ENCODE measurements around the gene SLC39A5.
"Not testable (repeated sequence)": the region's sequence is repeated elsewhere in the genome, so short reads cannot be mapped to it uniquely, and the experiment has no call there.

SLC39A5 gene

DNA sequence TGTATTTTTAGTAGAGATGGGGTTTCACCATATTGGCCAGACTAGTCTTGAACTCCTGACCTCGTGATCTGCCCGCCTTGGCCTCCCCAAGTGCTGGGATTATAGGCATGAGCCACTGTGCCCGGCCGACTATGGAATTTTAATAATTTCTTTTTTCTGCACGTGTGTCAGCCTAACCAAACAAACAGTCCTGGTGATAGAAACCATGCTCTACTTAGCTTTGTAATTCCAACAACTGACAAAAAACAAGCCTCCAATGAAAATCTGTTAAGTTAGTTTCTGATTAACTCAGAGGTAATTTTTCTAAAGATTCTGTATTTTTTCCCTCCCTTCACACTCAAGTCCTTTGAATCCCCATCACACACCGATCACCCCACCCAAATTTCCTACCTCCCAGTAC, 52.2 kb downstream of the SLC39A5 start:
- 0 out of 2 replicates have a peak, but pooled peaks cover 6% of the 10 kb centered on the region for H4K20me1 ChIP-seq (ENCODE audit: insufficient read depth)

DNA sequence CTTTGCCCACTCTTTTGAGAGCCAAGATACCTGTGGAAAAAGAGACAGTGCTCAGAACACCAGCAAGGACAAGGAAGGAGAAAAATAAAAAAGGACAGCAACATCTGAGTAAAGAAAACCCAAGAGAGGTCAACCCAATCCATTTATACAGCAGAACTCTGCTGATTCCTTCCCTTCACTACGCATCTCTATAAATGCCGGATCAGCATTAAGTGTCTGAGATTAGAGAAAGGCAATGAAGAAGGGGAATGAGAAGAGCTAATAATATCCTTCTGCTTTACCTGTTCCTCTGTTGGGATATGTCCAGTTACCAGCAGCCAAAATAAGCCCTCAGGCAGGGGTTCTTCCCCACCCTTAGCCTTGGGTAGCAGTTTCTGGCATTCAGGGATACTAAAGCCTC, 52.7 kb downstream of the SLC39A5 start:
- peaks cover 2% of the 10 kb centered on the region for H3K4me1 ChIP-seq (ENCODE audit: low read depth, poor library complexity, severe bottlenecking)

More for the DNA sequence above, 52.2 kb downstream of the SLC39A5 start:
- Histone ChIP-seq H3K27ac (no peak overlapping the region), H3K4me3 (IDR thresholded peaks at IDR 0.05; ENCODE audit: insufficient read depth, low read depth, low read length) (no peak overlapping the region), H3K36me3 (ENCODE audit: insufficient read depth) (peaks cover 56% of the 10 kb centered on the region; the same call in 1 of the 2 replicates), H3K4me2 (no peak overlapping the region), H3K79me2 (ENCODE audit: insufficient read depth, low read depth) (peaks cover 14% of the 10 kb centered on the region; the same call in 1 of the 2 replicates), H3K4me1 (ENCODE audit: low read depth, poor library complexity, severe bottlenecking) (no peaks in the 10 kb centered on the region), H2AFZ (ENCODE audit: low read depth) (no peak overlapping the region), H3K9ac (no peak overlapping the region), H3K27me3 (ENCODE audit: insufficient read depth, low read depth) (no peaks in the 10 kb centered on the region)
- TF ChIP-seq, protein P1, sequence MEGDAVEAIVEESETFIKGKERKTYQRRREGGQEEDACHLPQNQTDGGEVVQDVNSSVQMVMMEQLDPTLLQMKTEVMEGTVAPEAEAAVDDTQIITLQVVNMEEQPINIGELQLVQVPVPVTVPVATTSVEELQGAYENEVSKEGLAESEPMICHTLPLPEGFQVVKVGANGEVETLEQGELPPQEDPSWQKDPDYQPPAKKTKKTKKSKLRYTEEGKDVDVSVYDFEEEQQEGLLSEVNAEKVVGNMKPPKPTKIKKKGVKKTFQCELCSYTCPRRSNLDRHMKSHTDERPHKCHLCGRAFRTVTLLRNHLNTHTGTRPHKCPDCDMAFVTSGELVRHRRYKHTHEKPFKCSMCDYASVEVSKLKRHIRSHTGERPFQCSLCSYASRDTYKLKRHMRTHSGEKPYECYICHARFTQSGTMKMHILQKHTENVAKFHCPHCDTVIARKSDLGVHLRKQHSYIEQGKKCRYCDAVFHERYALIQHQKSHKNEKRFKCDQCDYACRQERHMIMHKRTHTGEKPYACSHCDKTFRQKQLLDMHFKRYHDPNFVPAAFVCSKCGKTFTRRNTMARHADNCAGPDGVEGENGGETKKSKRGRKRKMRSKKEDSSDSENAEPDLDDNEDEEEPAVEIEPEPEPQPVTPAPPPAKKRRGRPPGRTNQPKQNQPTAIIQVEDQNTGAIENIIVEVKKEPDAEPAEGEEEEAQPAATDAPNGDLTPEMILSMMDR (conservative IDR thresholded peaks at IDR 0.05; ENCODE audit: low read depth, low read length) = no peak

DNA sequence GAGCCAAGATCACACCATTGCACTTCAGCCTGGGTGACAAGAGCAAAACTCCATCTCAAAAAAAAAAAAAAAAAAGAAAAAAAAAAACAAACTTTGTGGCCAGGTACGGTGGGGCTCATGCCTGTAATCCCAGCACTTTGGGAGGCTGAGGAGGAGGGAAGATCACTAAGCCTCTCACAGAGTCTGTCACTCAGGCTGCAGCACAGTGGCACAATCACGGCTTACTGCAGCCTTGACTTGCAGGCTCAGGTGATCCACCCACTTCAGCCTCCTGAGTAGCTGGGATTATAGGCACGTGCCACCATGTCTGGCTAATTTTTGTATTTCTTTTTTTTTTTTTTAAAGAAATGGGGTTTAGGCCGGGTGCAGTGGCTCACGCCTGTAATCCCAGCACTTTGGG, 54.4 kb downstream of the SLC39A5 start:
- H3K4me2 ChIP-seq; H4K20me1 ChIP-seq (ENCODE audit: insufficient read depth); H3K4me3 ChIP-seq (IDR thresholded peaks at IDR 0.05; ENCODE audit: insufficient read depth, low read depth, low read length); H3K27me3 ChIP-seq (ENCODE audit: insufficient read depth, low read depth); H2AFZ ChIP-seq (ENCODE audit: low read depth); H3K9ac ChIP-seq; H3K27ac ChIP-seq: not testable (repeated sequence)
- peaks cover 27% of the 10 kb centered on the region; the same call in 1 of the 2 replicates for H3K79me2 ChIP-seq (ENCODE audit: insufficient read depth, low read depth)
- peaks cover 15% of the 10 kb centered on the region for H3K4me1 ChIP-seq (ENCODE audit: low read depth, poor library complexity, severe bottlenecking)
- peaks cover 40% of the 10 kb centered on the region; the same call in 1 of the 2 replicates for H3K36me3 ChIP-seq (ENCODE audit: insufficient read depth)

More for the DNA sequence above, 52.7 kb downstream of the SLC39A5 start:
- Histone ChIP-seq H3K9ac (no peak overlapping the region), H3K4me3 (IDR thresholded peaks at IDR 0.05; ENCODE audit: insufficient read depth, low read depth, low read length) (no peak overlapping the region), H3K4me2 (no peak overlapping the region), H3K27me3 (ENCODE audit: insufficient read depth, low read depth) (no peaks in the 10 kb centered on the region), H4K20me1 (ENCODE audit: insufficient read depth) (0 out of 2 replicates have a peak, but pooled peaks cover 6% of the 10 kb centered on the region), H3K79me2 (ENCODE audit: insufficient read depth, low read depth) (peaks cover 16% of the 10 kb centered on the region; the same call in 1 of the 2 replicates), H2AFZ (ENCODE audit: low read depth) (no peak overlapping the region), H3K36me3 (ENCODE audit: insufficient read depth) (peaks cover 55% of the 10 kb centered on the region; the same call in 1 of the 2 replicates), H3K27ac (no peak overlapping the region)
- TF ChIP-seq, protein P1 (conservative IDR thresholded peaks at IDR 0.05; ENCODE audit: low read depth, low read length) = no peak

DNA sequence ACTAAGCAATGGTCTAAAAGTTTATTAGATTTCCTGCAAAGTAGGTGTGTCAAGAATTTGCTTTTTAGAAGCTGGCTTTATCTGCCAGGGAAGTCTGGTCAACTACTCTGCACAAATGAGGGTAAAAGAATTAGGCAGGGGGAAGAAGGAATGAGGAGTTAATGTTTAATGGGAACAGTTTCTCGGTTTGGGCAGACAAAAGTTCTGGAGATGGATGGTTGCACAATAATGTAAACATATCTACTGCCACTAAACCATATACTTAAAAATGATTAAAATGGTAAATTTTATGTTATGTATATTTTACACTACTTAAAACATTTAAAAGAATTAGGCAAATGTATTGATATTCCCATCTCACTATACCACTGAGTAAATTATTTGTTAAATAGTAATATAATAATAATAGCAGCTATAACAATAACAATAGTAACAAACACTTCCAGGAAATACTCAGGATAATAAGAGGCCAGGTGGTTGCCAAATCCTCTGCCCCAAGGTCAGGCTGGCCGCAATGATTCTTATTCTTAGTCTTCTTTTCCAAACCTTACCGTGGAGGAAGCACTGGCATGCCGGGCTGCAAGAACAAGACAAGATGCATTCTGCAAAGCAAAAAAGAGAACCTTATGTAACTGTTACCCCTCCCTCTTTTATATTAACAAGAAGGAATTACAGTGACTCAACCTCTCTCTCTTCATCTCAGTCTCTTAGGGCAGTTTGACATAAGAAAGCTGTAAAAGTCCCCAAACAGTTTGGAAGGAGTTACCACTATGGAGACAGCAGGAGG, 56.4 kb downstream of the SLC39A5 start:
- Histone ChIP-seq H3K4me1 (ENCODE audit: low read depth, poor library complexity, severe bottlenecking) (peaks cover 22% of the 10 kb centered on the region), H3K79me2 (ENCODE audit: insufficient read depth, low read depth) (peaks cover 47% of the 10 kb centered on the region), H3K4me3 (IDR thresholded peaks at IDR 0.05; ENCODE audit: insufficient read depth, low read depth, low read length) (no peak overlapping the region), H3K36me3 (ENCODE audit: insufficient read depth) (peaks cover 44% of the 10 kb centered on the region; the same call in 1 of the 2 replicates), H4K20me1 (ENCODE audit: insufficient read depth) (0 out of 2 replicates have a peak, but pooled peaks cover 6% of the 10 kb centered on the region), H2AFZ (ENCODE audit: low read depth) (no peak overlapping the region), H3K4me2 (no peak overlapping the region), H3K9ac (no peak overlapping the region), H3K27me3 (ENCODE audit: insufficient read depth, low read depth) (no peaks in the 10 kb centered on the region), H3K27ac (no peak overlapping the region; the same call in 1 of the 2 replicates)
- TF ChIP-seq, protein P1 (conservative IDR thresholded peaks at IDR 0.05; ENCODE audit: low read depth, low read length) = no peak
